HEK293T (cell line): ENCODE results near the gene MYL5.

ENCODE experiments used
- ELF4 ChIP-seq: fragments of 450-650 bp; IDR thresholded peaks from 2 replicates; pipeline ENCODE4 v1.6.1; 2017; ENCODE audit warnings: antibody characterized with exemption
- FOXA1 ChIP-seq: fragments of 450-650 bp; IDR thresholded peaks from 2 replicates; pipeline ENCODE4 v1.6.1; 2016; ENCODE audit warnings: mild to moderate bottlenecking
- FOXM1 ChIP-seq: fragments of 450-650 bp; IDR thresholded peaks from 2 replicates; pipeline ENCODE4 v1.6.1; 2017; ENCODE audit warnings: mild to moderate bottlenecking, borderline replicate concordance
- L3MBTL2 ChIP-seq: fragments of 450-650 bp; conservative IDR thresholded peaks from 2 replicates; pipeline ENCODE4 v1.6.1; 2016; ENCODE audit warnings: mild to moderate bottlenecking
- SP1 ChIP-seq: fragments of 450-650 bp; IDR thresholded peaks from 2 replicates; pipeline ENCODE4 v1.6.1; 2017
- SUZ12 ChIP-seq: fragments of 450-650 bp; IDR thresholded peaks from 2 replicates; pipeline ENCODE4 v1.6.1; 2016; ENCODE audit warnings: mild to moderate bottlenecking
- ZNF384 ChIP-seq: fragments of 450-650 bp; IDR thresholded peaks from 2 replicates; pipeline ENCODE4 v1.6.1; 2016
- TF ChIP-seq, protein P1 (sequence below): fragments of 450-650 bp; IDR thresholded peaks from 2 replicates; pipeline ENCODE4 v1.6.1; 2016

DNA sequence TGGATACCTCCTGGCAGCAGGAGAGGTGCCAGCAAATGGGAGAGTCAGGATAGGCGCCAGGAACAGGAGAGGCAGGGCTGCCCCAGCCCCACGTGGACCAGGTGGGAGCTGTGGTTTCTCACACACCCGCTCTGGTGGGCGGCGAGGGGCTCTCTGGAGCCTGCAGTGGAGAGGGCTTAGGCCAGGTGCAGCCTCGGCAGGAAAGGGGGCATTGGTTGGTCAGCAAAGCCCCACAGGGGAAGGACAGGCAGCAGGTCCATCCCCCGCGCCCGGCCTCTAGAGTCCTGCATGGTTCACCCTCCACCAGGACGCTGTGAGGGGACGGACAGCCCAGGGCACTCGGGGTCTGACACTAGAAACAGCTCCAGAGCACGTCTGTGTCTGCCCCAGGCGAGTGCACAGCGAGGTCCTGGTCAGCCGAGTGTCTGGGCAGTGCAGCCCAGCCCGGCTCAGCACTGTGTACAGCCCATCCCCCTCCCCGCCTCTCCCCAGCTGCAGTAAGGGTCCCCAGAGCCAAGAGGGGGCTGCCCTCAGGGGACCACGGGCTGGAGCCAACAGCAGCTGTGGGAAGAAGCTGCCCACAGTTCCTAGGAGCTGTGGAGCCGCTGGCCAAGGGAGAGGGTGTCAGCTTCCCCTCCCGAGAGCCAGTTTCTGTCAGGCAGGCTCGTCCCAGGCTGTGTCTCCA lies 8.4 kb upstream of the MYL5 start:
- TF ChIP-seq L3MBTL2 (no peak), ELF4 (no peak), SUZ12 (no peak), SP1 (no peak), FOXM1 (no peak), ZNF384 (no peak), FOXA1 (no peak)
- TF ChIP-seq, protein P1, sequence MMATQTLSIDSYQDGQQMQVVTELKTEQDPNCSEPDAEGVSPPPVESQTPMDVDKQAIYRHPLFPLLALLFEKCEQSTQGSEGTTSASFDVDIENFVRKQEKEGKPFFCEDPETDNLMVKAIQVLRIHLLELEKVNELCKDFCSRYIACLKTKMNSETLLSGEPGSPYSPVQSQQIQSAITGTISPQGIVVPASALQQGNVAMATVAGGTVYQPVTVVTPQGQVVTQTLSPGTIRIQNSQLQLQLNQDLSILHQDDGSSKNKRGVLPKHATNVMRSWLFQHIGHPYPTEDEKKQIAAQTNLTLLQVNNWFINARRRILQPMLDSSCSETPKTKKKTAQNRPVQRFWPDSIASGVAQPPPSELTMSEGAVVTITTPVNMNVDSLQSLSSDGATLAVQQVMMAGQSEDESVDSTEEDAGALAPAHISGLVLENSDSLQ = no peak
